BJ (cell line): Measurements from ENCODE around the gene PHYHIPL. TPM values are rescaled to one million over a fixed set of nuclear protein-coding genes. Genes with fewer than 3 reads are reported as not detected.

ENCODE experiments used
- CTCF ChIA-PET: fragments of 350-600 bp; formaldehyde crosslinking; extraction: SDS; loops from one replicate; lab custom pipeline; 2021; ENCODE audit warnings: antibody characterized with exemption, inconsistent platforms; lab: Yijun Ruan, JAX
- POLR2A ChIA-PET: fragments of 300-600 bp; sonication (Branson Sonifier 250); formaldehyde crosslinking; extraction: SDS; loops from one replicate; lab custom pipeline; 2021; ENCODE audit warnings: antibody characterized with exemption; lab: Charles Lee
- DNase-seq: peaks from one replicate; pipeline ENCODE4 v3.0.0-alpha.2; 2011; ENCODE audit warnings: low read depth
- H3K27me3 ChIP-seq: 2 replicates; pipeline ENCODE4 v1.6.0; 2011; ENCODE audit warnings: low read length; ENCODE audit not compliant: control insufficient read depth, insufficient read depth
- H3K36me3 ChIP-seq: 2 replicates; pipeline ENCODE4 v1.5.1; 2011; ENCODE audit warnings: low read length; ENCODE audit not compliant: control insufficient read depth, insufficient read depth
- H3K4me3 ChIP-seq: 2 replicates; pipeline ENCODE4 v1.5.1; 2011; ENCODE audit warnings: low read depth, mild to moderate bottlenecking, control low read depth, low read length
- polyA plus RNA-seq: library from polyadenylated mRNA; depleted of rRNA; stranded (reverse); fragments of >200 nt; gene quantifications from 2 replicates; pipeline ENCODE4 v1.2.3, GENCODE V29; 2011
- TF ChIP-seq, protein P1 (sequence below): IDR thresholded peaks from 2 replicates; pipeline ENCODE4 v1.5.1; 2011; ENCODE audit warnings: low read depth, mild to moderate bottlenecking, control low read depth, inconsistent platforms, low read length, moderate library complexity; ENCODE audit not compliant: insufficient read depth

PHYHIPL gene
- polyA plus RNA-seq, 1 experiment = not detected

DNA sequence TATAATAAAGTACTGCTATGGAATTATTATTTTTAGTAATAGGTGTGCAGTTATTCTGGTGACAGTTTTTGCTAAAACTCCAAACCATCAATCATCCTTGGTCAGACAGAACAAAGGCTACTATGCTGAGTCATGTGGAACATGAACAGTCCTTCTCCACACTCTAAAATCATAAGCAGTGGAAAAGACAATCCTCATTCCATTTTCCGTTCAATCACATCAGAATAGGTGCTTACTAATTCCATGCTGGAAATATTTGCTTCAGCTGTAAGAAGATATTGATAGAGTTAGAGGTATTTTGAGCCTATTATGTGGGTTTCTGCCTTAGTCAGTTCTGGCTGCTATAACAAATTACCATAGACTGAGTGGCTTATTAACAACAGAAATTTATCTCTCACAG is 103.0 kb downstream of the PHYHIPL start:
- POLR2A ChIA-PET = no interaction called here
- CTCF ChIA-PET = no interaction called here
- Histone ChIP-seq H3K4me3 (no peak overlapping the region), H3K36me3 (no peaks in the 10 kb centered on the region), H3K27me3 (no peaks in the 10 kb centered on the region)
- TF ChIP-seq, protein P1, sequence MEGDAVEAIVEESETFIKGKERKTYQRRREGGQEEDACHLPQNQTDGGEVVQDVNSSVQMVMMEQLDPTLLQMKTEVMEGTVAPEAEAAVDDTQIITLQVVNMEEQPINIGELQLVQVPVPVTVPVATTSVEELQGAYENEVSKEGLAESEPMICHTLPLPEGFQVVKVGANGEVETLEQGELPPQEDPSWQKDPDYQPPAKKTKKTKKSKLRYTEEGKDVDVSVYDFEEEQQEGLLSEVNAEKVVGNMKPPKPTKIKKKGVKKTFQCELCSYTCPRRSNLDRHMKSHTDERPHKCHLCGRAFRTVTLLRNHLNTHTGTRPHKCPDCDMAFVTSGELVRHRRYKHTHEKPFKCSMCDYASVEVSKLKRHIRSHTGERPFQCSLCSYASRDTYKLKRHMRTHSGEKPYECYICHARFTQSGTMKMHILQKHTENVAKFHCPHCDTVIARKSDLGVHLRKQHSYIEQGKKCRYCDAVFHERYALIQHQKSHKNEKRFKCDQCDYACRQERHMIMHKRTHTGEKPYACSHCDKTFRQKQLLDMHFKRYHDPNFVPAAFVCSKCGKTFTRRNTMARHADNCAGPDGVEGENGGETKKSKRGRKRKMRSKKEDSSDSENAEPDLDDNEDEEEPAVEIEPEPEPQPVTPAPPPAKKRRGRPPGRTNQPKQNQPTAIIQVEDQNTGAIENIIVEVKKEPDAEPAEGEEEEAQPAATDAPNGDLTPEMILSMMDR = no peak
- DNase-seq = no peak

DNA sequence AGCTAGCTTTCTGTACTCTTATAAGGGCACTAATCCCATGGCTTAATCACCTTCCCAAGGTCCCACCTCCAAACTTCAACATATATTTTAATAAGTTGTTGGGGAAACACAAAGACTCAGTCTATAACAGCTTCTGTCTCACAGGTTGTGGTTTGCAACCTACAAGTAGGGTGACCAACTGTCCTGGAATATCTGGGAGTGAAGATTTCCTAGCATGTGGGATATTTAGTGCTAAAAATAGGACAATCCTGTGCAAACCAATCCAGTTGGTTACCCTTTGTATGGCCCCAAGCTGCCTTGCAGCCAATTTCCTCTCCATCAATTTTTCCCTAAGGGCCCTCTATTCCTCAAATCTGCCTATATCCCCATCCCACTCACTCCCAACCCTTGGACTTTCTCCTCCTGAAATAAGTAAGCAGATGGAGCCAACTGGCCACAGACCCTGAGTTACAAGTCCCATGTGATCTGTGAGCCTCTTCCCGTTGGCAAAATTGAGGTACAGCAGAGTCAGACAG is 103.6 kb downstream of the PHYHIPL start:
- Histone ChIP-seq H3K36me3 (no peaks in the 10 kb centered on the region), H3K27me3 (no peaks in the 10 kb centered on the region), H3K4me3 (no peak overlapping the region)
- DNase-seq = no peak
- TF ChIP-seq, protein P1 = no peak
- CTCF ChIA-PET = no interaction called here
- POLR2A ChIA-PET = no interaction called here

DNA sequence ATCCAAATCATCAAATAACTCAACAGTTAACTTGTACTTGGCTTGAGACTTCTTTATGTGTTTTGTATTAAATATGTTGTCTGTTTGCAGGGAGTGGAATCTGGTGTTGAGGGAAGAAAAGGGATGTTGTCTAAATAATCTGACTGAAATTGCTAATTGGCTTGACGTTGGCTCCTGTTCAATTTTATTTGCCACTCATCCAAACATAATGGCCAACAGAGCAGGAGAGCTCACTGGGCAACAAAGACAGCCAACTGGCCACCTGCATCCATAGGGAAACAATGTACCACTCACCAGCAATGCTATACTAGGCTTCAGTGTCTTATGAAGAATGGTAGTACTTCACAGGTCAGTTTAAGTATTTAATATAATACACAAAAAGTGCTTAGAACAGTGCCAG is 105.4 kb downstream of the PHYHIPL start:
- Histone ChIP-seq H3K36me3 (no peaks in the 10 kb centered on the region), H3K27me3 (no peaks in the 10 kb centered on the region), H3K4me3 (no peak overlapping the region)
- TF ChIP-seq, protein P1 = no peak
- CTCF ChIA-PET = no interaction called here
- POLR2A ChIA-PET = no interaction called here
- no peak for DNase-seq

DNA sequence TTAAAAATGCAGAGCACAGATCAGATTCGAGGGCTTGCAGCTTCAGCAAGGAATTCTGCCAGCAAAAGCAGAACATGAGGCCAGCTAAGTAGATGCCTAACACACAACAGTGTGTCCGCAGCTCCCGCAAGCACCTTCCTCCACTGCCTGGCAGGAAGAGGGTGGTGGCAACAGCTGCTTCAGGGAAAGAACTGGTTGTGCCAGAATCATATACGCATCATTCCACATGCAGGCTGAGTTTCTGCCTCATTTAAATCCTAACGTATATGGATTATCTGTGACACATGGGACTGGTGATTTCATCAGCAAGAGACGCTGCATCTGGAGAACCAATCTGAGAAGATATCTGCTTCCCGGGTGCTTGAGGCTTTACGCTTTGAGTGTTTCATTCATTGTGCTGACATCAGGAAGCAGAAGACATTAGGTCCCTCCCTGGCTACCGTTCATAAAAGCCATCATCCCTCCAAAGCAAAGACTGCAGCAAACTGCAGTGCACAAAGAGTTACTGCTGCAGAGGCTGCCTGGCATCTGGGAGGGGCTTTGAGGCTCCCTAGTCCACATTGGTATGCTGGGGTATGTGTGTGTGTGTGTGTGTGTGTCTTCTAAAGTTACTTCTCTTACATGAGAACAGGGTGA is 107.1 kb downstream of the PHYHIPL start:
- TF ChIP-seq, protein P1 = no peak
- Histone ChIP-seq H3K4me3 (no peak overlapping the region), H3K27me3 (no peaks in the 10 kb centered on the region), H3K36me3 (no peaks in the 10 kb centered on the region)
- CTCF ChIA-PET = no interaction called here
- no peak for DNase-seq
- POLR2A ChIA-PET = no interaction called here

DNA sequence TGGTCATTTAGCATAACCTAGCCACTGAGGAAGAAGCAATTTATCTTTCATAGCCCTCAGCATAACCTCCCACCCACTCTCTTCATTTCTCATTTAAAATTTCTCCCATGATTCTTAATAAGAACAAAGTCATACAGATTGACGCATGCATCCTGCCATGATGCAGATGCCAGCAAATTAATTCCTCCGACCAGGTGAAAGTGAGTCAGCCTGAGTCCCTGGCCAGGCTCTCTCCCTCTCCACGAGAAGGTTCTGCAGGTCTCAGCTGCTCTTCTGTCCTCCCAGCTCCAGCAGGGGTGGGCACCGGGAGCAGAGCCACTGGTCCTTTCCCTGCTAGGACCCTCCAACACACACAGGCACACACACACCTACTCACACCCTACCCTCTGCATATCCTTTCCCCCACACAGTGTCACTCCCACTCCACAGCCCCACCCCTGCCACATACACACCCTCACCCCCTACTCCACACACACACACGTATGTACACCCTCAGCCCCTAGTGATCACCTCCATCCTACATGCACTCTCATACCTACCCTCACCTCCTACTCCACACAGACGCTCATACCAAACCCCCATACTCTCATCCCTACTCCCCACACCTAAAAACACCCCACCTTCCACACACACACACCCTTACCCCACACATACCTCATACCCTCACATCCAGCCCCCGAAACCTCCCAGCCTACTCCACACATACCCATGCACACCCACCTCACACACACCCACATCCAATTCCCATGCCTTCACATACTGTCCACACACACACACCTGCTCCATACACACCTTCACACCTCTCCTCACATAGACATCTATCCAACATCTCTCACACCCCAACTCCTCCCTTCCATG is 107.9 kb downstream of the PHYHIPL start:
- Histone ChIP-seq H3K27me3 (no peaks in the 10 kb centered on the region), H3K36me3 (no peaks in the 10 kb centered on the region), H3K4me3 (no peak overlapping the region)
- TF ChIP-seq, protein P1 = no peak
- ChIA-PET POLR2A (no interaction called here), CTCF (no interaction called here)
- DNase-seq = no peak
